Measurements from ENCODE around the gene SH3RF1. TPM values are rescaled to one million over a fixed set of nuclear protein-coding genes. Genes with fewer than 3 reads are reported as not detected.

SH3RF1 gene
- total RNA-seq, 2 experiments from 2014 or later = 0.34 TPM

DNA sequence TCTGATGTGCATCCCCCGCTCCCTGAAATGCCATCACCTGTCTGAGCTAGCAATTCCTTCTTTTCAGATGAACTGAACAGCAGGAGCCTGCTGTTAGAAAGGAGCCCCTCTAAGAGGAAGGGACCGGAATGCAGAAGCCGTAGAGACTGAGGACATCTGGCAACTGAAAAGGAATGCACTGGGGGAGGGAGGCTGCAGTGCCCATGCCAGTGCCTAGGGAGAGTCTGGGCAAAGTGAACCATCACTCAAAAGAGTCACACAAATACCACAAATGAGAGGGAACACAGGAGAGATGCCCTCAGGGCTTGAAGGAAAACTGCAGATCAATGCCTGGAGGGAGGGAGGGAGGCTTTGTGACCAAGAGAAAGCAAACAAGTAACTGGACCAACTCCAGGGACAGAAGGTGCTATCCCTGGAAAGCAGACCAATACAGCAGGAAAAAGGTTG, 166.8 kb downstream of the SH3RF1 start:
- Mint-ChIP-seq H3K27ac (no peak overlapping the region), H3K27me3 (peaks cover 4% of the 10 kb centered on the region), H3K9me3 (no peaks in the 10 kb centered on the region), H3K36me3 (ENCODE audit: low read depth) (no peaks in the 10 kb centered on the region), H3K4me3 (no peak overlapping the region), H3K4me1 (ENCODE audit: low read depth) (peaks cover 6% of the 10 kb centered on the region)
- ATAC-seq (no peak), DNase-seq (no peak)
- TF ChIP-seq, protein P1, sequence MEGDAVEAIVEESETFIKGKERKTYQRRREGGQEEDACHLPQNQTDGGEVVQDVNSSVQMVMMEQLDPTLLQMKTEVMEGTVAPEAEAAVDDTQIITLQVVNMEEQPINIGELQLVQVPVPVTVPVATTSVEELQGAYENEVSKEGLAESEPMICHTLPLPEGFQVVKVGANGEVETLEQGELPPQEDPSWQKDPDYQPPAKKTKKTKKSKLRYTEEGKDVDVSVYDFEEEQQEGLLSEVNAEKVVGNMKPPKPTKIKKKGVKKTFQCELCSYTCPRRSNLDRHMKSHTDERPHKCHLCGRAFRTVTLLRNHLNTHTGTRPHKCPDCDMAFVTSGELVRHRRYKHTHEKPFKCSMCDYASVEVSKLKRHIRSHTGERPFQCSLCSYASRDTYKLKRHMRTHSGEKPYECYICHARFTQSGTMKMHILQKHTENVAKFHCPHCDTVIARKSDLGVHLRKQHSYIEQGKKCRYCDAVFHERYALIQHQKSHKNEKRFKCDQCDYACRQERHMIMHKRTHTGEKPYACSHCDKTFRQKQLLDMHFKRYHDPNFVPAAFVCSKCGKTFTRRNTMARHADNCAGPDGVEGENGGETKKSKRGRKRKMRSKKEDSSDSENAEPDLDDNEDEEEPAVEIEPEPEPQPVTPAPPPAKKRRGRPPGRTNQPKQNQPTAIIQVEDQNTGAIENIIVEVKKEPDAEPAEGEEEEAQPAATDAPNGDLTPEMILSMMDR (IDR thresholded peaks at IDR 0.05) = no peak
- ChIA-PET POLR2A (no interaction called here), CTCF (no interaction called here)
- intact Hi-C loops (cut with micrococcal nuclease) = no loop called here

DNA sequence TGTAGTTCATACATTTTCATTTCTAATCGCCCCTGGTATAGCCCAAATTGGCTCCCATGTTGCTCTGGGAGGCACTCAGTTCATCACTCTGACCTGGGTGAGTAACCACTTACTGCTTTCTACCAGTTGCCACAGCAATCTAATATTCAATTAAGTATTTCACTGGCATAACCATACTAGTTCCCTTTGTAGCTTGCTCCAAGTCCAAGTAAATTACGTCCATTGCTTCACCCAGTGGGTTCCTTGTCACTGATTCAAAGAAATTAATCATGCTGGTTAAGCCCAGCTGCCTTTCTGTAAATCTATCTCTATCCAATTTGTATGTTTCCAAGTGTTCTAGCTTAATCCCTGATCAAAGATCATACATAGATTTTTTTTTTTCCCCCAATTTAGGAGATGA, 168.7 kb downstream of the SH3RF1 start:
- TF ChIP-seq, protein P1 (IDR thresholded peaks at IDR 0.05) = no peak
- Mint-ChIP-seq H3K4me1 (ENCODE audit: low read depth) (peaks cover 6% of the 10 kb centered on the region), H3K36me3 (ENCODE audit: low read depth) (no peaks in the 10 kb centered on the region), H3K4me3 (no peak overlapping the region), H3K27me3 (peaks cover 4% of the 10 kb centered on the region), H3K27ac (no peak overlapping the region), H3K9me3 (peaks cover 2% of the 10 kb centered on the region)
- ChIA-PET CTCF (no interaction called here), POLR2A (no interaction called here)
- no peak for ATAC-seq
- intact Hi-C loops (cut with micrococcal nuclease) = no loop called here
- no peak for DNase-seq

DNA sequence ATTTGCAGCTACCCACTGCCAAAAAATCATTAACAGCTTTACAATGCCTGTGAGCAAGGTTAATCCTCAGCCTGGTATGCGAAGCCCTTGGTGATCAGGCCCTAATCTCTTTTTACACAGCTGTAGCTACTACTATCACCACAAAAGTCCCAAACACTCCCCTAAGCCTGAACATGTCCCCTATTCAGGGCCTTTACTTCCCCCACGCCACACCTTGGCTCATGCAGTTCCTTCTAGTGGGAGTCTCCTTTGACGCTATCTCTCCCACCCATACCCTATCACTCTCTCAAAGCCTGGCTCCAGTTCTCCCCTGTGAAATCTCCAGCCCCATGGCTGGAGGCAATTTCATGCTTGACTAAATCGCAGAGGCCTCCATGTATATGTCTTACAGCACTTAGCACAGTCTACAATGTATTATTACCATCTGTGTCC, 170.1 kb downstream of the SH3RF1 start:
- no peak overlapping the region for H3K4me3 Mint-ChIP-seq
- intact Hi-C loops (cut with micrococcal nuclease) = no loop called here
- ATAC-seq (no peak), DNase-seq (no peak)
- TF ChIP-seq, protein P1 (IDR thresholded peaks at IDR 0.05) = no peak
- H3K4me1 Mint-ChIP-seq (ENCODE audit: low read depth) = peaks cover 6% of the 10 kb centered on the region
- CTCF ChIA-PET = interaction anchor here (0.6 kb wide), 1 partner anchor 38 kb away, joined by 3 read pairs; no protein-coding TSS in a partner anchor
- H3K36me3 Mint-ChIP-seq (ENCODE audit: low read depth) = no peaks in the 10 kb centered on the region
- POLR2A ChIA-PET = no interaction called here
- H3K27me3 Mint-ChIP-seq = peaks cover 6% of the 10 kb centered on the region
- no peak overlapping the region for H3K27ac Mint-ChIP-seq
- H3K9me3 Mint-ChIP-seq = peaks cover 2% of the 10 kb centered on the region

DNA sequence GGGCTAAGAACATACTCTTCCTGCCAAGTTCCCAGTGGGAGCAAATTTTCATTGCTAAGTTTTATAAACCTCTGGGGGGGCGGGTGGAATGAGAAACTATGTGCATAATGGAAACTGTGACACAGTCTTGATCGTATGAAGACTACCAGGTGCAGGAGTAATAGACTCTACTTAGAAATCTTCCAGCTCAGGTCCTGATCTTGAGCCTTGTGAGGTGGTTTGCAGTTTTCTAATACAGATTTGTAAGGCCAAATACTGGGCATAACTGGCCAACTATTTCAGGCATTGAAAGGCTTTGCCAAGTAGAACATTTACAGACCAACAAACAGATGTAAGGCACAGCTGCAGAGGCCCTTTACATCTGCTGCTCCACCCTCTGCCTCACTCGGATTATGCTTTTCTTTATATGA, 171.0 kb downstream of the SH3RF1 start:
- Mint-ChIP-seq H3K4me1 (ENCODE audit: low read depth) (peaks cover 6% of the 10 kb centered on the region), H3K4me3 (no peak overlapping the region), H3K36me3 (ENCODE audit: low read depth) (no peaks in the 10 kb centered on the region), H3K9me3 (peaks cover 2% of the 10 kb centered on the region), H3K27ac (no peak overlapping the region), H3K27me3 (peaks cover 6% of the 10 kb centered on the region)
- TF ChIP-seq, protein P1 (IDR thresholded peaks at IDR 0.05) = no peak
- DNase-seq (no peak), ATAC-seq (no peak)
- ChIA-PET POLR2A (no interaction called here), CTCF (no interaction called here)
- intact Hi-C loops (cut with micrococcal nuclease) = no loop called here

DNA sequence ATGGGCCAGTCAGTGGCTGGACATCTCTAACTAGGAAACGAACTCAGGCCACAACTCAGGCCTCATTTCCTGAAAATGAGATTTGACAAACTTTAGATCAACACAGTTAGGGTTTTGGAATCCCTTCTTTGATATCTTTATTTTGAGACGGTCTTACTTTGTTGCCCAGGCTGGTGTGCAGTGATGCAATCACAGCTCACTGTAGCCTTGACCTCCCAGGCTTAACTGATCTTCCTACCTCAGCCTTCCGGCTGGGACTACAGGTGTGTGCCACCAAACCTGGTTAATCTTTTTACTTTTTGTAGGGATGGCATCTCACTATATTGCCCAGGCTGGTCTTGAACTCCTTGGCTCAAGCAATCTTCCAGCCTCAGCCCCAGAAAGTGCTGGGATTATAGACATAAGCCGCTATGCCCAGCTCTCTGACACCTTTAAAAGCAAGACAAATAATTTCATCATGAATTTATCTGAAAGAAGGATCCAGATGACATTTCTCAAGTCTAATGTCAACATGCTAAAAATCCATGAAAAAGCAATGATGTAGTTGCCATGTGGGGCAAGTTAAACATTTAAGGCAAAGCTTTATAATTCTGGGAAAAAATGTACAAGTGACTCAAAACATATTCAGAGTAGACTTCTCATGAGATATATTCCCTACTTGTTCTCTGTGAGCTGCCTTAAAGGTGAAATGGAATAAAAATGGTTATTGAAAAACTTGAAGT, 171.6 kb downstream of the SH3RF1 start:
- CTCF ChIA-PET = interaction anchor here (0.6 kb wide), 1 partner anchor 89 kb away, joined by 3 read pairs; the partner anchor contains the start of gene CBR4

More for the DNA sequence above, 171.6 kb downstream of the SH3RF1 start:
- DNase-seq (no peak), ATAC-seq (no peak)
- Mint-ChIP-seq H3K27ac (no peak overlapping the region), H3K4me3 (no peak overlapping the region), H3K36me3 (ENCODE audit: low read depth) (no peaks in the 10 kb centered on the region), H3K27me3 (peaks cover 4% of the 10 kb centered on the region), H3K9me3 (peaks cover 2% of the 10 kb centered on the region), H3K4me1 (ENCODE audit: low read depth) (peaks cover 6% of the 10 kb centered on the region)
- intact Hi-C loops (cut with micrococcal nuclease) = no loop called here
- TF ChIP-seq, protein P1 (IDR thresholded peaks at IDR 0.05) = no peak
- POLR2A ChIA-PET = no interaction called here

All from activated CD8-positive, alpha-beta T cell treated with anti-CD3 and anti-CD28 coated beads for 36 hours (primary cell).